GM19468 (cell line): ENCODE data around the gene HEATR5B.
"Not testable (repeated sequence)": the region's sequence is repeated elsewhere in the genome, so short reads cannot be mapped to it uniquely, and the experiment has no call there.

ENCODE experiments used
- ATAC-seq: cut with Tn5 transposase; IDR thresholded peaks from one replicate; pipeline ENCODE4 v1.9.1; 2021; ENCODE audit warnings: mild to moderate bottlenecking, moderate library complexity, moderate number of reproducible peaks; ENCODE audit not compliant: unreplicated experiment; ENCODE audit errors: extremely low read depth

HEATR5B gene

GRCh38 chr2:36993841-36994620, 90.1 kb downstream of the HEATR5B start:
- no peak for ATAC-seq

GRCh38 chr2:36988008-36988407, 96.2 kb downstream of the HEATR5B start:
- ATAC-seq: no peak

DNA sequence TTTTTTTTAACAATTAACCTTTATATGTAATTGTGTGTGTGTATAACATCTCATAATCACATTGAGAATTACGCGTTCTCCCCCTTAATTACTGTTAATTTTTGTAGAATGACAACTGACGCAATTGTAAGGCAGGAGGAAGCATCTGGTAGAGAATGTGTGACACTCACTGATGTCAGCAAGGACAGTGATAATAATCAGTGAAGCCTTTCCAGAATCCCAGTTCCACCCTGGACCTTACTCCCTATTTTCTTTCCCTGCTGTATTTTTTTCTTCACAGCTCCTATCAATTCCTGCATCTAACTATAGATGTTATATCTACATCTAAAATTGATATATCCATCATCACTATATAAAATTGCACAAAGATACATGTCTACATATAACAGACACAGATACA, 101.7 kb downstream of the HEATR5B start:
- ATAC-seq: no peak

DNA sequence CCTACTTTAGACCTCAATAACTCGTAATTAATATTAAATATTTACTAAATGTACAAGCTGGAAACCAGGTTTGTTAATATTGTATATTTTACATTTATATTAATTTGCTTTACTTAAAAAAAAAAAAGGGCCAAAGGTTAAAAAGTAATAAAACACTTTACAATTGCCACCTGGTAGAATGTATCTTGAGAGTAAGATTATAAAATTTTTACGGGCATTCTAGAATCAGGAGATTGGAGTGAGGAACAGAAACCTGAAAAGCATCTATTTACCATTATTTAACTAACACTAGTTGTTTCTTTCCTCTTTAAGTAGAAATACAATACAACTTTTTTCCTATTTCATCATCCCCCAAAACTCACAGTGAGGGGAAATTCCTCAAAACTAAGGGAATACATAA, 102.3 kb downstream of the HEATR5B start:
- no peak for ATAC-seq

- ATAC-seq: not testable (repeated sequence)
These were observed 105.2 kb downstream of the HEATR5B start for GRCh38 chr2:36979007-36979406.

DNA sequence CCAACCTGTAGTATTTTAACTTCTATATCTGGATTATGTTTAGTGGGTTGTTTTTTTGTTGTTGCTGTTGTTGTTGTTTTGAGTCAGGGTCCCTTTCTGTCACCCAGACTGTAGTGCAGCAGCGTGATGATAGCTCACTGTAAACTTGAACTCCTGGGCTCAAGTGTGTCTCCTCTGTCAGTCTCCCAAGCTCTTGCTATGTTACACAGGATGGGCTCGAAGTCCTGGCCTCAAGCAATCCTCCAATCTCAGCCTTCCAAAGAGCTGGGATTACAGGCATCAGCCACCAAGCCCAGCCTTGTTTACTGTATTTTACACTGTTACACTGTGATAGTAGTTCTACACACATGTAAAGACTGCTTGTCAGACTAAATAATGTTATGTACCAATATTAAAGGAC, 108.1 kb downstream of the HEATR5B start:
- no peak for ATAC-seq

GRCh38 chr2:36975306-36975705, 108.9 kb downstream of the HEATR5B start:
- no peak for ATAC-seq

DNA sequence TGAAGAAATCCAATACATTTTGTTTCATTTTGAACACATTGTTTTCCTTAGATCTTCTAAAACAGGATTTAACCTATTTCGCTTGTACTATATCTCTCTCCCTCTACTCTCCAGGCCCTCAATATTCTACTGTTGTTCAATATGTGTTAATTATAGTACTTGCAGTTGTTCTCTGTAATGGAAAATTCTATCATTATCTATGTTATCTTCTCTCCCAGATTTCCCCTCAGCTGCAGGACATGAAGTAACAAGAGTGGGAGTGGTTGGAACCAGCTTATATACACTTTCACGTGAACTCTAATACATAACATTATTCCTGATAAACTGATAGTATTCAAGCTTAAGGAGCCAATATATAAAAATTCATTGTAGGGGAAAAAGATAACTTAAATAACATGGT, 110.9 kb downstream of the HEATR5B start:
- no peak for ATAC-seq

DNA sequence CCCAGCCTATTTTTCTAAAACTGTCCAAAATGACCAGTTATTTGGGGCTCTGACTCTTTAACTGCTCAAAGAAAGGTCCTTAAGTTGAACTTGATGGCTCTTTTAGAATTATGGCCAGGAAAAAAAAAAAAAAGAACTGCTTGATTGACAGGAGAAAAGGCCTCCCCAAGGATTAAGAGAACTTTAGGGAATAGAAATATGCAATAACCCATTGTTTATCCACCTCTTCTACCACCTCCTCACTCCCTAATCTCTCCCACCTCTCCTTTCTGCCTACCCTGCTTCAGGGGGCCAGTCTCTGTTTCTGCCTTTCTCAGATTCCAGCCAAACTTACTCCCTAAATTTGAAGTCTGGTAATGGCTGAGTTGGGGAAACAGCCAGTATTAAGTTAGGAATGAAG, 112.2 kb downstream of the HEATR5B start:
- no peak for ATAC-seq

DNA sequence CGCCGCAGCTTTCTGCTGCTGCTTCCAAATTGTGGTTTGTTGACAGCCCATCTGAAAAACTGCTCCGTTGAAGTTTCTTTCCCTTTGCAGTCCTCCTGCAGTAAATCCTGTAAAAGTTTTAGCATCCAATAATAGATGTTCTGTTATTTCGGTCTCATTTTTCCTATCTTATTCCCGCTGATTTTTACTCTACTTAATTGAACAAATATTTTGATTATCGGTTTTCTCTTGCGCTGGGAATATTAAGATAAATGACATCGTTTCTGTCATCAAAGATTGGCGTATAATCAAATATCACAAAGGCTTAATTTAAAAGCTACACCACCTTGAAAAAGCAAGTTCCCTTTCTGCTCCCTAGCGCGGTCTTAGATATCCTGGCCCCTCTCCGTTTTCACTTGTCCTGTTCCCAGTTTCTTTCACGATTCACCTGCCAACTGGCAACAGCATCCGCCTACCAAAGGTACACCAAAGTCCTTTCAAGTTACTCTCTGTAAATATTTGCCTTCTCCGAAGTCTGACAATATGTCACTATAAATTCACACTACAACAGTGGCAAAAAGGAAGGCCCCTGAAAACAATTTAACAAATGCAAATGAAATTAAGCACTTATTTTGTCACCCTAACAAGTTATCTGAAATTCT, 116.8 kb downstream of the HEATR5B start:
- ATAC-seq: no peak

GRCh38 chr2:36966370-36967235, 117.6 kb downstream of the HEATR5B start, which contains the start of gene STRN:
STRN (minus strand) TSS chr2:36966536; CDS start chr2:36966463, 73 bp downstream.
- ATAC-seq: peak; percentile 97

- ATAC-seq: peak; percentile 12
These were observed 118.3 kb downstream of the HEATR5B start for GRCh38 chr2:36965751-36966369.

DNA sequence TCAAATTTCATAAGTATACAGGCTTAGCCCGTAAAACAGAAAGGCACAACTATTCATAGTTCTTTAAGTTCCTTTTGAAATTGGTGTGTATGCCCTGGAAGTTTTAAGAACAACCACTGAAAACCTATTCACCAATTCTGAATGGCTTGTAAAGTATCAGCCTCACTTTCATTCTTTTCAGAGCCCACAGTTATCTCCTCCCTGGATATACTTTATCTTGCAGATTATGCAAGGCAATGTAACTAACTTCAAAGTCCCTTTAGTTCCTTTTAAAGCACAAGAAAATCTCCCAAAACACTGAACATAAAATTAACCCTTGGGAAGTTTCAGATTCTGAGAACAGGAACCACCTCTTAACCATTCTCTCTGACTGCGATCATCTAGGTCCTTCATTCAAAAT, 119.0 kb downstream of the HEATR5B start:
- no peak for ATAC-seq

DNA sequence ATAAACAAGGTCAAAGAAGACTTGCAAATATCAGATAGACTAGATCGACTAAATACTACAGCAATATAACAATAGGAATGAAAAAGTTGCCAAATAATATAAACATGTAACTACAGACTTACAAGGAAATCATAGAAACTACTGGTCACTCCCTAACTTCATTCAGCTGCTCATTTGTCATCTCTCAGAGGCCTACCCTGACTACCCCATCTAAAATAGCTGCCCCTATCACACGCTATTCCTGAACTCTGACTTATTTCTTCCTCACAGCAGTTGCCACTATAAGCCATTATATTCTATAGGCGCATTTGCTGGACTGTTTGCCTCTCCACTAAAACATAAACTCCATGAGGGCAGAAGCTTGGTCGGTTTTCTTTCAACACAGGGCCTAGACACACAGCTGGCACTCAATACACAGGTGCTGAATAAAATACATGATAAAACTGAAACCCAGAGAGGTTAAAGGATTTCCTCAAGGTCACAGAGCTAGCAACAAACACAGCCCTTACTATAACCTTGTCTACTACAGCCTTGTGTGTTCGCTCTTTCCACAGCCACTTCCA, 119.6 kb downstream of the HEATR5B start:
- ATAC-seq: no peak

DNA sequence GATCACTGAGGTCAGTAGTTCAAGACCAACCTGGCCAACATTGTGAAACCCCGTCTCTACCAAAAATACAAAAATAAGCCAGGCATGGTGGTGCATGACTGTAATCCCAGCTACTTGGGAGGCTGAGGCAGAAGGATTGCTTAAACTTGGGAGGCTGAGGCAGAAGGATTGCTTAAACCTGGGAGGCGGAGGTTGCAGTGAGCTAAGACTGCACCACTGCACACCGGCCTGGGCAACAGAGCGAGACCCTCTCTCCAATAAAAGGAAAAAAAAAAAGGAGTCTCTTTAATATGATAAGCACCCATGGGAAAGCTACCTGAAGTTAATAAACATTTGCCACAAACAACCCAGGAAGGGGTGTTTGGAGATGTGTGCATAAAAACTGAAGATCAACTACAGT, 120.4 kb downstream of the HEATR5B start:
- ATAC-seq: no peak

- ATAC-seq: no peak
These were observed 121.1 kb downstream of the HEATR5B start for GRCh38 chr2:36963106-36963505.

- no peak for ATAC-seq
These were observed 123.4 kb downstream of the HEATR5B start for GRCh38 chr2:36960773-36961172.

DNA sequence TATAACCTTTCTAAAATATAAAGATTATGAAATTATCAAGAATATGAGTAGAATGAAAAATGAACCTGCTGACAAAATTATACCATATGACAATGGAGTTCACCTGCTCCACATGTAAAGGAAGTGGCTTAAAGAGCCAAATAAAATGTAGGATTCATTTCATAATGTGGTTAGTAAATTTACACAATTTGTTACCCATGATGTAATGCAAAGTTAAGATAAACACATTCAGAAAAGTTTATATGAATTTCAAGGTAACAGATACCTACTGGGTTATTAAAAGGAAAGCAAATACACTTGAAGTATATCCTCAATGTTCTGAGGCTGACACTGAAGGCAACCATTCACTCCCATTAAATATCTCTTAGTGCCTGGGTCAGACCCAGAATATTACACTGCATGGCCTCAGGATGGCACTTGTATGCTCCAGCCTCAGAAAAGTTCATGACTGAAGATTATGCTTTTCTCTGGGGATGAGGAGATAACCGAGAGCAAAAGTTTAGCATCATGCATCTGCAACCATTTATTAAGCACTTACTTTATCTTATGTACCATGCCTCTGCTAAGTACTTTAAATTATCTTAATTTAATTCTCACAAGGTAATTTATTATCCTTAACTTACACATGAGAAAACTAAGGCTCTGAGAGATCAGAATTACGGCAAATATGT, 124.0 kb downstream of the HEATR5B start:
- no peak for ATAC-seq

GRCh38 chr2:36954977-36955607, 129.1 kb downstream of the HEATR5B start:
- ATAC-seq: no peak
